Adrenal gland (tissue), 12 donors: Measurements from ENCODE around the gene PLEKHA6. TPM values are rescaled to one million over a fixed set of nuclear protein-coding genes. Genes with fewer than 3 reads are reported as not detected.

ENCODE experiments used
- DNase-seq, 7 donors: peaks; one replicate each; pipeline ENCODE4 v3.0.0-alpha.2; 2019 to 2020
- H3K27ac ChIP-seq, 5 donors: fragments of 200-600 bp; sonication (generic) in 4 of 5; 1 replicate in 3 of 5; 2 replicates in 2 of 5; pipeline versions ENCODE4 v1.5.1 to v1.8.0; 2016 to 2020; ENCODE audit warnings: mild to moderate bottlenecking in 1 of 5
- H3K27me3 ChIP-seq: fragments of 200-600 bp; 2 replicates; pipeline ENCODE4 v1.8.0; 2021
- H3K36me3 ChIP-seq, 2 donors: fragments of 200-600 bp; replicated peaks in 1 of 2; 1 replicate in 1 of 2; 2 replicates in 1 of 2; pipeline versions ENCODE4 v1.5.1 to v1.8.0; 2018 to 2022
- H3K4me1 ChIP-seq, 2 donors: fragments of 200-600 bp; replicated peaks in 1 of 2; 1 replicate in 1 of 2; 2 replicates in 1 of 2; pipeline versions ENCODE4 v1.5.1 to v1.8.0; 2018 to 2021
- H3K4me3 ChIP-seq, 4 donors: fragments of 200-600 bp; sonication (generic) in 3 of 4; one replicate each; pipeline ENCODE4 v1.5.1; 2016 to 2018
- H3K9me3 ChIP-seq, 3 donors: fragments of 200-600 bp; sonication (generic) in 1 of 3; replicated peaks in 1 of 3; 1 replicate in 2 of 3; 2 replicates in 1 of 3; pipeline versions ENCODE4 v1.5.1 to v1.8.0; 2016 to 2021
- POLR2A ChIP-seq, 2 donors: fragments of 450-650 bp; IDR thresholded peaks; one replicate each; pipeline ENCODE4 v1.6.1; 2017; ENCODE audit warnings: antibody characterized with exemption in 2 of 2, mild to moderate bottlenecking in 2 of 2, moderate library complexity in 1 of 2
- WGBS, 4 donors: extraction: QIAGEN DNeasy Blood & Tissue Kit in 2 of 4; methylation state at CpG; one replicate each; pipeline versions ENCODE4 v1.1.5 to v1.1.7; 2013 to 2017; 5-methylcytosine and 5-hydroxymethylcytosine counted together
- intact Hi-C, 2 donors: fragments of 100-400 bp; cut with DNase I; formaldehyde crosslinking; loops; one replicate each; pipeline versions ENCODE4 v1.14.1 to v1.15.0; 2022 to 2023
- polyA plus RNA-seq, 3 donors: library from polyadenylated mRNA; stranded (reverse); fragments of 200-250 nt in 2 of 3; fragments of 350-450 nt in 1 of 3; fragmentation: Illumina TruSeq in 1 of 3; extraction: RNeasy Lipid Tissue Mini Kit (QIAGEN cat#74804) in 1 of 3; gene quantifications; one replicate each; pipeline ENCODE4 v1.2.3, GENCODE V29; 2013 to 2014
- total RNA-seq, 9 donors: library from RNA; depleted of rRNA in 4 of 9; stranded (reverse); fragments of >200 nt in 4 of 9; fragments of 120-200 nt in 1 of 9; fragmentation: NEBNext Ultra II Directional in 1 of 9; extraction: Animal tissue kit (Norgen Biotek cat#: 25700) in 1 of 9; gene quantifications; one replicate each; pipeline versions ENCODE4 v1.1.0 to v1.2.4, GENCODE V29; 2013 to 2023
- TF ChIP-seq, protein P1 (sequence below), 6 experiments: fragments of 450-650 bp in 4 of 6; fragments of 200-600 bp in 2 of 6; sonication (generic) in 1 of 6; IDR thresholded peaks; 1 replicate in 5 of 6; 2 replicates in 1 of 6; pipeline versions ENCODE4 v1.5.1 to v1.8.0; 2016 to 2021; ENCODE audit warnings: antibody characterized with exemption in 6 of 6, mild to moderate bottlenecking in 2 of 6, moderate library complexity in 1 of 6
- donor health status: healthy with polysubstance abuse.
- donor health status: Bipolar disorder and iron deficiency.
- donor health status: DM: yes; HTN: yes; CAD: no.
- donor health status: DM: no; HTN: no; CAD: no.
- donor health status: DM: no; HTN: no; CAD: no.
- donor health status: DM: yes; HTN: yes; CAD: no.

PLEKHA6 gene
- total and polyA plus RNA-seq, 12 donors: 2.2 to 13.8 (median 5.1) TPM

DNA sequence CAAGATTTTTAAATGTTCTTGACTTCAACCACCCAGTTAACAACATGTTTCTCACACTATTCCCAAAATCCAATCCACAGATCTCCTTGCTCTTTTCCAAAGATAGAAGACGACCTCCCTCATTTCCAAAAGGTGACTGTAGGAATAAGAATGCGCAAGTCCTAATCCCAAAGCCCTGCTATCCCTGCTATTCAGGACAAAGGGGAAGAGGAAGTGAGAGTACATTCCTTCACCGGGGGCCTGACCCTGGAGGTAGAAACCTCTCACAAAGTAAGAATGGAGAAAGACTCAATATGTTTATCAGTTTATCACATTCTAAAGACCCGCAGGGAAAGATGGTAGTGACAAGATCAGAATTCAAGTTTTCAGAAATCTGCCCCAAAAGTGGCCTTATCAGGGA, 55.7 kb downstream of the PLEKHA6 start:
- H3K9me3 ChIP-seq: no peaks in the 10 kb centered on the region
- H3K4me1 ChIP-seq: peaks cover 0 to 8% of the 10 kb centered on the region in 2 donors
- H3K27ac ChIP-seq: no peak overlapping the region
- WGBS, 4 donors: 57 to 70% (median 66%) methylated on average over 4 of the region's 4 CpGs
- H3K4me3 ChIP-seq: no peak overlapping the region
- H3K27me3 ChIP-seq: no peaks in the 10 kb centered on the region
- TF ChIP-seq, protein P1, sequence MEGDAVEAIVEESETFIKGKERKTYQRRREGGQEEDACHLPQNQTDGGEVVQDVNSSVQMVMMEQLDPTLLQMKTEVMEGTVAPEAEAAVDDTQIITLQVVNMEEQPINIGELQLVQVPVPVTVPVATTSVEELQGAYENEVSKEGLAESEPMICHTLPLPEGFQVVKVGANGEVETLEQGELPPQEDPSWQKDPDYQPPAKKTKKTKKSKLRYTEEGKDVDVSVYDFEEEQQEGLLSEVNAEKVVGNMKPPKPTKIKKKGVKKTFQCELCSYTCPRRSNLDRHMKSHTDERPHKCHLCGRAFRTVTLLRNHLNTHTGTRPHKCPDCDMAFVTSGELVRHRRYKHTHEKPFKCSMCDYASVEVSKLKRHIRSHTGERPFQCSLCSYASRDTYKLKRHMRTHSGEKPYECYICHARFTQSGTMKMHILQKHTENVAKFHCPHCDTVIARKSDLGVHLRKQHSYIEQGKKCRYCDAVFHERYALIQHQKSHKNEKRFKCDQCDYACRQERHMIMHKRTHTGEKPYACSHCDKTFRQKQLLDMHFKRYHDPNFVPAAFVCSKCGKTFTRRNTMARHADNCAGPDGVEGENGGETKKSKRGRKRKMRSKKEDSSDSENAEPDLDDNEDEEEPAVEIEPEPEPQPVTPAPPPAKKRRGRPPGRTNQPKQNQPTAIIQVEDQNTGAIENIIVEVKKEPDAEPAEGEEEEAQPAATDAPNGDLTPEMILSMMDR (IDR thresholded peaks at IDR 0.05): no peak
- TF ChIP-seq POLR2A (IDR thresholded peaks at IDR 0.05): no peak
- H3K36me3 ChIP-seq: no peaks in the 10 kb centered on the region
- DNase-seq: no peak
- intact Hi-C loops: no loop called here

DNA sequence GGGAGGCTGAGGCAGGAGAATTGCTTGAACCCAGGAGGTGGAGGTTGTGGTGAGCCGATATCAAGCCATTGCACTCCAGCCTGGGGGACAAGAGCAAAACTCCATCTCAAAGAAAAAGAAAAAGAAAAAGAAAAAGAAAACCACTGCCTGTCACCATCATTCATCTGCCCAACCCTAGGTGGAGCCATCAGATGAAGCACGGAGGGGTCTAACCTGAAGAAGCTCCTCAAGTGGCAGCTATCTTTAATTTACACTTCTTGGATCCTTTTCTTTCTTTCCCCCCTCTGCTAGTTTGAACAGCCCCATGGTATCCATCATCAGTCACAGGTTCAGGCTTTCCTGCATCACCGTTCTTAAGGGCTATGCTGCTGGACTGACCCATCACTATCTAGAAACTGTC, 57.0 kb downstream of the PLEKHA6 start:
- Histone ChIP-seq H3K4me3 (no peak overlapping the region), H3K27me3 (no peaks in the 10 kb centered on the region), H3K4me1 (peaks cover 0 to 3% of the 10 kb centered on the region in 2 donors), H3K27ac (no peak overlapping the region), H3K9me3 (no peaks in the 10 kb centered on the region), H3K36me3 (no peaks in the 10 kb centered on the region)
- no peak for TF ChIP-seq POLR2A (IDR thresholded peaks at IDR 0.05)
- TF ChIP-seq, protein P1 (IDR thresholded peaks at IDR 0.05): no peak
- no peak for DNase-seq
- intact Hi-C loops: no loop called here
- 88 to 96% (median 92%) methylated on average over 3 of the region's 3 CpGs for WGBS, 4 donors

DNA sequence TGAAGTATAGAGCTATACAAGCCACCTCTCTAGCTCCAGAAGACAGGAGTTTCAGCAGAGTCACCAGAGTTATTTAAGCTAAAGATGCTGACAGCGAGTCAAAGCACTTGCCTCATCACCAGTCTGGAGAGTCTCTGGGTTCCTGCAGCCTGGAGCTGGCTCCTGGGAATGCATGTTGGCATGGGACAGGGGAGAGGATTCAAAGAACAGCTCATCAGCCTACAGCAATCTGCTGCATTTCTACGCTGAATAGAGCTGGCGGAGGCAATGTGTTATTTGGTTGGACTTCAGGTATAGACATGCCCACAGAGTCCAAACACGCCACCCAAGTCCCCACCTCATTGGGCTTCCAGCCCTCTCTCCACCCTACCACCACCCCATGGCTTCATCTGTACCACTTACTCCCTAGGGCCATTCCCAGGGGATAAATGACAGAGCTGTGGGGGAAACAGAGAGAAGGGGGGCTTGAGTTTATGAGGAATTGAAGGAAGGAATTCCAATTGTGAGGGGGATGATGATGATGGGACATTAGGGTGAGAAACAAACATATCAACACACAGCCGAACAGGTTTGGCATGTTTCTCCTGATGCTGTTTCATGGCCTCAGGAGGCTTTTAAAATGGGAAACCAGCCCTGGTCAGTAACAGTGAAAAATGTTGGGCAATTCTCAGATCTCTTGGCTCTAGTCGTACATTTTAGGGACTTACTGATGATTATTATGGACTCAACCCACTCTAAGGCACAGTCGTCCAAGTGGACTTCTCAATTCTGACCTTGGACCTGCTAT, 58.4 kb downstream of the PLEKHA6 start:
- H3K27ac ChIP-seq: no peak overlapping the region
- H3K36me3 ChIP-seq: no peaks in the 10 kb centered on the region
- H3K27me3 ChIP-seq: no peaks in the 10 kb centered on the region
- intact Hi-C loops: no loop called here
- H3K4me1 ChIP-seq: peaks cover 0 to 6% of the 10 kb centered on the region in 2 donors
- 81 to 84% (median 83%) methylated on average over 7 of the region's 7 CpGs for WGBS, 4 donors
- H3K9me3 ChIP-seq: no peaks in the 10 kb centered on the region
- TF ChIP-seq, protein P1 (IDR thresholded peaks at IDR 0.05): no peak
- TF ChIP-seq POLR2A (IDR thresholded peaks at IDR 0.05): no peak
- no peak for DNase-seq
- no peak overlapping the region for H3K4me3 ChIP-seq

DNA sequence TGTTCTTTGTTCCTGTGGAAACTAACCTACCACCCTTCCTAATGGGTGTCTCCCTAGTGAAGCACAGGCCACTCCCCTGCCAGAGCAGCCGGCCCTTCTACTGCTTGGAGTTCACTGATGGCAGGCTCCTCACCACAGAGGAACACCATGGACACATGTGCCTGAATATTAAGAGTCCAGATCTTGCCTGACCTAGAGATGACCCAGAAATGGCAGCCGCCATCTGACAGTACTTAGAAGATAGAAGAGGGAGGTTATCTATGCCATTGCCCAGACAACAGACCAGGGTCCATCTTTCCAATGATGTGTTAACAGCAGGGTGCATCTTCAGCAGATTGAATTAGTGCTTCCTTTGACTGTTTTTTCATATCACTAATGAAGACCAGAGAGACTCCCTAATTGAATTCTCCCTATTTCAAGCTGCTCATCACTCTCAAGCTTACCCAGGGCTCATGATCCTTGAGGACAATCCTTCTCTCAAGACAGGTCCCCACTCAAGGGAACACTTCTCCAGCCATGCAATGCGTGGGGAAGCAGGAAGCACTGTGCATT, 59.8 kb downstream of the PLEKHA6 start:
- intact Hi-C loops: no loop called here
- Histone ChIP-seq H3K27ac (peak overlapping the region in 1 of 5 donors; percentile 21), H3K4me3 (no peak overlapping the region), H3K36me3 (no peaks in the 10 kb centered on the region), H3K4me1 (peaks cover 0 to 20% of the 10 kb centered on the region in 2 donors), H3K27me3 (no peaks in the 10 kb centered on the region), H3K9me3 (no peaks in the 10 kb centered on the region)
- WGBS, 4 donors: 69 to 92% (median 80%) methylated on average over 3 of the region's 3 CpGs
- DNase-seq: peak in 1 of 7 donors; percentile 78
- TF ChIP-seq POLR2A (IDR thresholded peaks at IDR 0.05): no peak
- TF ChIP-seq, protein P1 (IDR thresholded peaks at IDR 0.05): no peak
